ENCODE data around the gene BACE2.

GRCh38 chr21:41189150-41189745 is 21.3 kb downstream of the BACE2 start:
- TF ChIP-seq CTCF (IDR thresholded peaks at IDR 0.05) (no peak), ZFX (IDR thresholded peaks at IDR 0.05; ENCODE audit: borderline replicate concordance) (no peak)

All from 22Rv1 (cell line).